HepG2 (cell line): ENCODE data around the gene PLLP. TPM values are rescaled to one million over a fixed set of nuclear protein-coding genes. Genes with fewer than 3 reads are reported as not detected.
A peak's percentile ranks its signal among the peaks of the same experiment; 100 is the strongest.

Experiments used
- EEA1 ChIP-seq: sonication (generic); formaldehyde crosslinking; IDR thresholded peaks from 2 replicates; pipeline ENCODE4 v1.5.1; 2020; ENCODE audit warnings: mild to moderate bottlenecking, missing genetic modification reagents, borderline replicate concordance
- KLF9 ChIP-seq: IDR thresholded peaks from 2 replicates; pipeline ENCODE4 v1.6.1; 2016; ENCODE audit warnings: low read depth
- NR3C1 ChIP-seq: sonication (generic); formaldehyde crosslinking; IDR thresholded peaks from 2 replicates; pipeline ENCODE4 v1.4.0; 2020; ENCODE audit warnings: missing genetic modification reagents
- SPEN ChIP-seq: sonication (generic); formaldehyde crosslinking; IDR thresholded peaks from 2 replicates; pipeline ENCODE4 v1.5.1; 2020; ENCODE audit warnings: low read depth, mild to moderate bottlenecking, missing genetic modification reagents
- ZFAT ChIP-seq: sonication (generic); formaldehyde crosslinking; conservative IDR thresholded peaks from 2 replicates; pipeline ENCODE4 v1.8.1; 2023; ENCODE audit warnings: missing genetic modification reagents, inconsistent platforms
- ZNF256 ChIP-seq: sonication (generic); formaldehyde crosslinking; conservative IDR thresholded peaks from 2 replicates; pipeline ENCODE4 v1.4.0; 2020; ENCODE audit warnings: missing genetic modification reagents
- ZNF331 ChIP-seq: sonication (generic); formaldehyde crosslinking; IDR thresholded peaks from 2 replicates; pipeline ENCODE4 v1.4.0; 2020; ENCODE audit warnings: missing genetic modification reagents
- ZNF773 ChIP-seq: sonication (generic); formaldehyde crosslinking; IDR thresholded peaks from 2 replicates; pipeline ENCODE4 v1.4.0; 2020; ENCODE audit warnings: missing genetic modification reagents, borderline replicate concordance
- ZSCAN25 ChIP-seq: sonication (generic); formaldehyde crosslinking; IDR thresholded peaks from 2 replicates; pipeline ENCODE4 v1.8.0; 2022; ENCODE audit warnings: mild to moderate bottlenecking, missing genetic modification reagents
- polyA plus RNA-seq, 8 experiments: library from polyadenylated mRNA; depleted of rRNA in 3 of 8; stranded (reverse) in 7 of 8; unstranded in 1 of 8; fragments of >200 nt; fragmentation: Illumina TruSeq in 4 of 8; extraction: Trizol in 4 of 8; gene quantifications; 2 replicates each; pipeline versions ENCODE4 v1.2.1 to v1.2.3, GENCODE V29; 2011 to 2016; ENCODE audit warnings: low read depth in 4 of 8, missing spikeins in 1 of 8, mixed read lengths in 1 of 8; ENCODE audit not compliant: insufficient read depth in 1 of 8
- total RNA-seq, 5 experiments: library from RNA; depleted of rRNA; stranded (reverse); fragments of >200 nt; fragmentation: Illumina TruSeq; extraction: Trizol; gene quantifications; 2 replicates each; pipeline ENCODE4 v1.2.3, GENCODE V29; 2016; ENCODE audit warnings: low read depth in 1 of 5
- TF ChIP-seq, protein P1 (sequence below): IDR thresholded peaks from 2 replicates; pipeline ENCODE4 v1.6.1; 2016; ENCODE audit warnings: low read depth, missing genetic modification reagents, missing compliant biosample characterization
- TF ChIP-seq, protein P2 (sequence below): sonication (generic); formaldehyde crosslinking; IDR thresholded peaks from 2 replicates; pipeline ENCODE4 v1.9.0; 2021; ENCODE audit warnings: mild to moderate bottlenecking, missing genetic modification reagents

PLLP gene
- total and polyA plus RNA-seq, 2 of the 13 experiments (the other 11 are each of a cell fraction or from before 2014, with no cell fraction given) = 60.6 to 127 TPM

DNA sequence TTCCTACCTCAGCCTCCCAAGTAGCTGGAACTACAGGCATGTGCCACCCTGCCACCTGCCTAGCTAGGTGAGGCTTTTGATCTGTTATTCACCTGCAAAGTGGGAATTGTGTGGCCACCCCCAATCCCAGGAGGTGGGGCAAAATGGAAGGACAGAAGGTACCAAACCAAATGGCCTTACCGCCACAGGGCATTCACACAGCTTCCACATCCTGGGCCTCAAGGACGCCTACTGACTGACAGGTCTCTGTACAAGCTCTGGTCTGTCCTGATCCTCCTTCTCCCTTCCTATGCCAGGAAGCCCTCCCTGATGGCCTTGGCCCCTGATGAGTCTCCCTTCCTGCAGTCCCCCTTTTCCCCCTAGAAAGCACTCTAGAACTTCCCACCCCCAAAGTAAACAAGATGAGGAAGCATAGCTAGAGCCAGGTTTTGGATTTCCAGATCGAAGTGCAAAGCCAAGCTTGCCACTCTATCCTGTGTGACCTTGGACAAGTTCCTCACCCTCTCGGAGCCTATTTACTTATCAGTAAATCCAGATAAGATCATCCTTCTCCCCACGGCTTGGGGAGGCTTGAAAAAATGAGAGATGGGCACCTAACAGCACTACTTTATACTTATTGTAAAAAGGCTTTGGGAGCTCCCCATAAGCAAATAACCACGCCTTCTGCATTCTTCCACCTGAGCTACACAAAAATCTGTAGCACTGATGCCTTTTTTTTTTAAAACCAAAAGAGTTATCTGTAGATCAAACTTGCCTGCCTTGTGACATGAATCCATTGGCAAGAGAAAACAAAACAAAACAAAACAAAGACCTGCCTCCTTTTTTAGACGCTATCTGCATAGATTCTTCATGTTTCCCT is 4.5 kb downstream of the PLLP start (continued):
- TF ChIP-seq, protein P1, sequence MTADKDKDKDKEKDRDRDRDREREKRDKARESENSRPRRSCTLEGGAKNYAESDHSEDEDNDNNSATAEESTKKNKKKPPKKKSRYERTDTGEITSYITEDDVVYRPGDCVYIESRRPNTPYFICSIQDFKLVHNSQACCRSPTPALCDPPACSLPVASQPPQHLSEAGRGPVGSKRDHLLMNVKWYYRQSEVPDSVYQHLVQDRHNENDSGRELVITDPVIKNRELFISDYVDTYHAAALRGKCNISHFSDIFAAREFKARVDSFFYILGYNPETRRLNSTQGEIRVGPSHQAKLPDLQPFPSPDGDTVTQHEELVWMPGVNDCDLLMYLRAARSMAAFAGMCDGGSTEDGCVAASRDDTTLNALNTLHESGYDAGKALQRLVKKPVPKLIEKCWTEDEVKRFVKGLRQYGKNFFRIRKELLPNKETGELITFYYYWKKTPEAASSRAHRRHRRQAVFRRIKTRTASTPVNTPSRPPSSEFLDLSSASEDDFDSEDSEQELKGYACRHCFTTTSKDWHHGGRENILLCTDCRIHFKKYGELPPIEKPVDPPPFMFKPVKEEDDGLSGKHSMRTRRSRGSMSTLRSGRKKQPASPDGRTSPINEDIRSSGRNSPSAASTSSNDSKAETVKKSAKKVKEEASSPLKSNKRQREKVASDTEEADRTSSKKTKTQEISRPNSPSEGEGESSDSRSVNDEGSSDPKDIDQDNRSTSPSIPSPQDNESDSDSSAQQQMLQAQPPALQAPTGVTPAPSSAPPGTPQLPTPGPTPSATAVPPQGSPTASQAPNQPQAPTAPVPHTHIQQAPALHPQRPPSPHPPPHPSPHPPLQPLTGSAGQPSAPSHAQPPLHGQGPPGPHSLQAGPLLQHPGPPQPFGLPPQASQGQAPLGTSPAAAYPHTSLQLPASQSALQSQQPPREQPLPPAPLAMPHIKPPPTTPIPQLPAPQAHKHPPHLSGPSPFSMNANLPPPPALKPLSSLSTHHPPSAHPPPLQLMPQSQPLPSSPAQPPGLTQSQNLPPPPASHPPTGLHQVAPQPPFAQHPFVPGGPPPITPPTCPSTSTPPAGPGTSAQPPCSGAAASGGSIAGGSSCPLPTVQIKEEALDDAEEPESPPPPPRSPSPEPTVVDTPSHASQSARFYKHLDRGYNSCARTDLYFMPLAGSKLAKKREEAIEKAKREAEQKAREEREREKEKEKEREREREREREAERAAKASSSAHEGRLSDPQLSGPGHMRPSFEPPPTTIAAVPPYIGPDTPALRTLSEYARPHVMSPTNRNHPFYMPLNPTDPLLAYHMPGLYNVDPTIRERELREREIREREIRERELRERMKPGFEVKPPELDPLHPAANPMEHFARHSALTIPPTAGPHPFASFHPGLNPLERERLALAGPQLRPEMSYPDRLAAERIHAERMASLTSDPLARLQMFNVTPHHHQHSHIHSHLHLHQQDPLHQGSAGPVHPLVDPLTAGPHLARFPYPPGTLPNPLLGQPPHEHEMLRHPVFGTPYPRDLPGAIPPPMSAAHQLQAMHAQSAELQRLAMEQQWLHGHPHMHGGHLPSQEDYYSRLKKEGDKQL = peak; percentile 74; the same call in 1 of the 2 replicates
- TF ChIP-seq, protein P2, sequence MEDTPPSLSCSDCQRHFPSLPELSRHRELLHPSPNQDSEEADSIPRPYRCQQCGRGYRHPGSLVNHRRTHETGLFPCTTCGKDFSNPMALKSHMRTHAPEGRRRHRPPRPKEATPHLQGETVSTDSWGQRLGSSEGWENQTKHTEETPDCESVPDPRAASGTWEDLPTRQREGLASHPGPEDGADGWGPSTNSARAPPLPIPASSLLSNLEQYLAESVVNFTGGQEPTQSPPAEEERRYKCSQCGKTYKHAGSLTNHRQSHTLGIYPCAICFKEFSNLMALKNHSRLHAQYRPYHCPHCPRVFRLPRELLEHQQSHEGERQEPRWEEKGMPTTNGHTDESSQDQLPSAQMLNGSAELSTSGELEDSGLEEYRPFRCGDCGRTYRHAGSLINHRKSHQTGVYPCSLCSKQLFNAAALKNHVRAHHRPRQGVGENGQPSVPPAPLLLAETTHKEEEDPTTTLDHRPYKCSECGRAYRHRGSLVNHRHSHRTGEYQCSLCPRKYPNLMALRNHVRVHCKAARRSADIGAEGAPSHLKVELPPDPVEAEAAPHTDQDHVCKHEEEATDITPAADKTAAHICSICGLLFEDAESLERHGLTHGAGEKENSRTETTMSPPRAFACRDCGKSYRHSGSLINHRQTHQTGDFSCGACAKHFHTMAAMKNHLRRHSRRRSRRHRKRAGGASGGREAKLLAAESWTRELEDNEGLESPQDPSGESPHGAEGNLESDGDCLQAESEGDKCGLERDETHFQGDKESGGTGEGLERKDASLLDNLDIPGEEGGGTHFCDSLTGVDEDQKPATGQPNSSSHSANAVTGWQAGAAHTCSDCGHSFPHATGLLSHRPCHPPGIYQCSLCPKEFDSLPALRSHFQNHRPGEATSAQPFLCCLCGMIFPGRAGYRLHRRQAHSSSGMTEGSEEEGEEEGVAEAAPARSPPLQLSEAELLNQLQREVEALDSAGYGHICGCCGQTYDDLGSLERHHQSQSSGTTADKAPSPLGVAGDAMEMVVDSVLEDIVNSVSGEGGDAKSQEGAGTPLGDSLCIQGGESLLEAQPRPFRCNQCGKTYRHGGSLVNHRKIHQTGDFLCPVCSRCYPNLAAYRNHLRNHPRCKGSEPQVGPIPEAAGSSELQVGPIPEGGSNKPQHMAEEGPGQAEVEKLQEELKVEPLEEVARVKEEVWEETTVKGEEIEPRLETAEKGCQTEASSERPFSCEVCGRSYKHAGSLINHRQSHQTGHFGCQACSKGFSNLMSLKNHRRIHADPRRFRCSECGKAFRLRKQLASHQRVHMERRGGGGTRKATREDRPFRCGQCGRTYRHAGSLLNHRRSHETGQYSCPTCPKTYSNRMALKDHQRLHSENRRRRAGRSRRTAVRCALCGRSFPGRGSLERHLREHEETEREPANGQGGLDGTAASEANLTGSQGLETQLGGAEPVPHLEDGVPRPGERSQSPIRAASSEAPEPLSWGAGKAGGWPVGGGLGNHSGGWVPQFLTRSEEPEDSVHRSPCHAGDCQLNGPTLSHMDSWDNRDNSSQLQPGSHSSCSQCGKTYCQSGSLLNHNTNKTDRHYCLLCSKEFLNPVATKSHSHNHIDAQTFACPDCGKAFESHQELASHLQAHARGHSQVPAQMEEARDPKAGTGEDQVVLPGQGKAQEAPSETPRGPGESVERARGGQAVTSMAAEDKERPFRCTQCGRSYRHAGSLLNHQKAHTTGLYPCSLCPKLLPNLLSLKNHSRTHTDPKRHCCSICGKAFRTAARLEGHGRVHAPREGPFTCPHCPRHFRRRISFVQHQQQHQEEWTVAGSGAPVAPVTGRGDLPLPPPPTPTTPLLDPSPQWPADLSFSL = no peak
- TF ChIP-seq KLF9 (peak; percentile 38; the same call in 1 of the 2 replicates), ZNF256 (peak; percentile 31; the same call in 1 of the 2 replicates), SPEN (peak; percentile 87), ZSCAN25 (peak; percentile 68; the same call in 1 of the 2 replicates), ZNF331 (peak; percentile 90), EEA1 (CRISPR knock-in tag) (no peak), NR3C1 (CRISPR knock-in tag) (no peak), ZNF773 (CRISPR knock-in tag) (no peak), ZFAT (CRISPR knock-in tag) (no peak)
